ENCODE data around the gene MTG2.

DNA sequence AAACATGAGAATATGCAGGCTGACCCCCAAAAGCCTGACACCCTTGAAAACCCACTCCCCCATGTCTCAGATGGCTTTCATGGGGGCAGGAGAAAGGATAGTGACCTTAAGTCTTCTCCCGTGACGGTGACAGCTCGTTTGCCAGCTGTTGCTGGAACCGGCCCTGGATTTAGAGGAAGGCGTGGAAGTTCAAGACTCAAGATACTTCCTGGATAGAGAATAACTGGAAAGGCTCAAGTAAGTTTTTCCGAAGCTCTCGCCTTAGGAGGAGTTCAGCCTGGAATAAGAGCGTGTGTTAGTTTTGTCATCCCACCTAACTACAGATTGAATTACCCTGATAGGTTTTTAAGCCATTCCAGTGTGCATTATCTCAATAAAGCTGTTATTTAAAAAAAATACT lies 11.6 kb upstream of the MTG2 start:
- TF ChIP-seq, protein P1, sequence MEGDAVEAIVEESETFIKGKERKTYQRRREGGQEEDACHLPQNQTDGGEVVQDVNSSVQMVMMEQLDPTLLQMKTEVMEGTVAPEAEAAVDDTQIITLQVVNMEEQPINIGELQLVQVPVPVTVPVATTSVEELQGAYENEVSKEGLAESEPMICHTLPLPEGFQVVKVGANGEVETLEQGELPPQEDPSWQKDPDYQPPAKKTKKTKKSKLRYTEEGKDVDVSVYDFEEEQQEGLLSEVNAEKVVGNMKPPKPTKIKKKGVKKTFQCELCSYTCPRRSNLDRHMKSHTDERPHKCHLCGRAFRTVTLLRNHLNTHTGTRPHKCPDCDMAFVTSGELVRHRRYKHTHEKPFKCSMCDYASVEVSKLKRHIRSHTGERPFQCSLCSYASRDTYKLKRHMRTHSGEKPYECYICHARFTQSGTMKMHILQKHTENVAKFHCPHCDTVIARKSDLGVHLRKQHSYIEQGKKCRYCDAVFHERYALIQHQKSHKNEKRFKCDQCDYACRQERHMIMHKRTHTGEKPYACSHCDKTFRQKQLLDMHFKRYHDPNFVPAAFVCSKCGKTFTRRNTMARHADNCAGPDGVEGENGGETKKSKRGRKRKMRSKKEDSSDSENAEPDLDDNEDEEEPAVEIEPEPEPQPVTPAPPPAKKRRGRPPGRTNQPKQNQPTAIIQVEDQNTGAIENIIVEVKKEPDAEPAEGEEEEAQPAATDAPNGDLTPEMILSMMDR (IDR thresholded peaks at IDR 0.05), result no peak
- no peak for TF ChIP-seq POLR2A (IDR thresholded peaks at IDR 0.05)

All from lower leg skin (tissue), 3 donors.